ENCODE data around the gene VEZT.
A peak's percentile ranks its signal among the peaks of the same experiment; 100 is the strongest.

Gene VEZT

GRCh38 chr12:95185072-95185471 lies 32.5 kb upstream of the VEZT start:
- Histone ChIP-seq H3K4ac (ENCODE audit: low read depth, low read length) (no peak overlapping the region), H3K56ac (ENCODE audit: low read length) (no peak overlapping the region), H2BK5ac (ENCODE audit: low read length) (no peak overlapping the region), H3K18ac (ENCODE audit: low read length) (no peak overlapping the region), H3K9ac (ENCODE audit: low read length) (no peak overlapping the region), H3K23ac (ENCODE audit: low read length) (no peak overlapping the region), H3K4me3 (ENCODE audit: low read length) (no peak overlapping the region), H4K5ac (ENCODE audit: low read length) (no peak overlapping the region), H2BK15ac (replicated peaks; ENCODE audit: low read depth) (no peak overlapping the region), H3K27me3 (ENCODE audit: insufficient read depth, low read length, poor library complexity) (no peaks in the 10 kb centered on the region), H2BK120ac (ENCODE audit: low read depth, low read length) (no peak overlapping the region), H3K4me2 (ENCODE audit: low read length) (no peak overlapping the region), H2AK5ac (ENCODE audit: low read length) (no peak overlapping the region), H3K4me1 (ENCODE audit: control insufficient read depth, low read depth, low read length) (no peaks in the 10 kb centered on the region), H3K27ac (ENCODE audit: low read depth, low read length) (no peak overlapping the region), H4K8ac (ENCODE audit: low read depth, low read length) (no peak overlapping the region), H3K79me2 (ENCODE audit: control insufficient read depth, insufficient read depth, low read length) (no peaks in the 10 kb centered on the region), H3K36me3 (ENCODE audit: control insufficient read depth, insufficient read depth, low read length) (no peaks in the 10 kb centered on the region), H3K79me1 (ENCODE audit: low read length) (peaks cover 7% of the 10 kb centered on the region)
- no peak for DNase-seq
- no CpG with 5 or more reads among the region's 8 CpGs for WGBS (ENCODE audit: extremely low coverage, insufficient coverage, low lambda C conversion rate)

DNA sequence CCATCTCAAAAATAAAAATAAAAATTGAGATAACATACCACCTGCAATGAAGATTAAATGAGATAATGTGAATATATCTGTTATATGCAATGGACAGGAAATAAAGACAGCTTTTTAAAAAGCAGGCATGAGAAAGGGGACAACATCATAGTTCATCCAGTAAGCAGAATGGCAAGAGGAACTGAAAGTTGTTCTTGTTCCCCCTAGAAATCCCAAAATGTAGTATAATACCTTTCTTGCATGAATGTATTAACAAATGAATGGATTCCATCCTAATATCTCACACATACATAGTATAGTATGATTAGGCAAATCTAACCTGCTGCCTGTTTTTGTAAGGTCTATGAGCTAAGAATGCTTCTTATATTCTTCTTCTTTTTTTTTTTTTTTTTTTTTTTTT lies 31.8 kb upstream of the VEZT start:
- Histone ChIP-seq H4K8ac (ENCODE audit: low read depth, low read length) (no peak overlapping the region), H3K4me3 (ENCODE audit: low read length) (no peak overlapping the region), H3K18ac (ENCODE audit: low read length) (no peak overlapping the region), H3K27ac (ENCODE audit: low read depth, low read length) (no peak overlapping the region), H2AK5ac (ENCODE audit: low read length) (no peak overlapping the region), H3K56ac (ENCODE audit: low read length) (no peak overlapping the region), H3K9ac (ENCODE audit: low read length) (no peak overlapping the region), H2BK120ac (ENCODE audit: low read depth, low read length) (no peak overlapping the region), H3K23ac (ENCODE audit: low read length) (no peak overlapping the region), H2BK15ac (replicated peaks; ENCODE audit: low read depth) (no peak overlapping the region), H3K4me2 (ENCODE audit: low read length) (no peak overlapping the region), H3K79me2 (ENCODE audit: control insufficient read depth, insufficient read depth, low read length) (no peaks in the 10 kb centered on the region), H3K79me1 (ENCODE audit: low read length) (peaks cover 7% of the 10 kb centered on the region), H2BK5ac (ENCODE audit: low read length) (no peak overlapping the region), H3K27me3 (ENCODE audit: insufficient read depth, low read length, poor library complexity) (no peaks in the 10 kb centered on the region), H3K4me1 (ENCODE audit: control insufficient read depth, low read depth, low read length) (no peaks in the 10 kb centered on the region), H4K5ac (ENCODE audit: low read length) (no peak overlapping the region), H3K4ac (ENCODE audit: low read depth, low read length) (no peak overlapping the region), H3K36me3 (ENCODE audit: control insufficient read depth, insufficient read depth, low read length) (no peaks in the 10 kb centered on the region)
- DNase-seq: no peak

GRCh38 chr12:95187865-95188415 lies 29.7 kb upstream of the VEZT start:
- Histone ChIP-seq H3K9ac (ENCODE audit: low read length) (no peak overlapping the region), H3K23ac (ENCODE audit: low read length) (no peak overlapping the region), H3K56ac (ENCODE audit: low read length) (peak overlapping the region; percentile 12), H3K27ac (ENCODE audit: low read depth, low read length) (no peak overlapping the region), H3K18ac (ENCODE audit: low read length) (no peak overlapping the region), H3K4me2 (ENCODE audit: low read length) (no peak overlapping the region), H4K8ac (ENCODE audit: low read depth, low read length) (no peak overlapping the region), H3K79me1 (ENCODE audit: low read length) (peaks cover 9% of the 10 kb centered on the region), H2AK5ac (ENCODE audit: low read length) (no peak overlapping the region), H2BK120ac (ENCODE audit: low read depth, low read length) (no peak overlapping the region), H2BK15ac (replicated peaks; ENCODE audit: low read depth) (no peak overlapping the region), H3K4me3 (ENCODE audit: low read length) (no peak overlapping the region), H3K27me3 (ENCODE audit: insufficient read depth, low read length, poor library complexity) (no peaks in the 10 kb centered on the region), H3K4me1 (ENCODE audit: control insufficient read depth, low read depth, low read length) (no peaks in the 10 kb centered on the region), H2BK5ac (ENCODE audit: low read length) (no peak overlapping the region), H3K36me3 (ENCODE audit: control insufficient read depth, insufficient read depth, low read length) (no peaks in the 10 kb centered on the region), H4K5ac (ENCODE audit: low read length) (no peak overlapping the region), H3K79me2 (ENCODE audit: control insufficient read depth, insufficient read depth, low read length) (peaks cover 3% of the 10 kb centered on the region), H3K4ac (ENCODE audit: low read depth, low read length) (no peak overlapping the region)
- DNase-seq: no peak
- 100% methylated on average over 1 of the region's 5 CpGs for WGBS (ENCODE audit: extremely low coverage, insufficient coverage, low lambda C conversion rate)

DNA sequence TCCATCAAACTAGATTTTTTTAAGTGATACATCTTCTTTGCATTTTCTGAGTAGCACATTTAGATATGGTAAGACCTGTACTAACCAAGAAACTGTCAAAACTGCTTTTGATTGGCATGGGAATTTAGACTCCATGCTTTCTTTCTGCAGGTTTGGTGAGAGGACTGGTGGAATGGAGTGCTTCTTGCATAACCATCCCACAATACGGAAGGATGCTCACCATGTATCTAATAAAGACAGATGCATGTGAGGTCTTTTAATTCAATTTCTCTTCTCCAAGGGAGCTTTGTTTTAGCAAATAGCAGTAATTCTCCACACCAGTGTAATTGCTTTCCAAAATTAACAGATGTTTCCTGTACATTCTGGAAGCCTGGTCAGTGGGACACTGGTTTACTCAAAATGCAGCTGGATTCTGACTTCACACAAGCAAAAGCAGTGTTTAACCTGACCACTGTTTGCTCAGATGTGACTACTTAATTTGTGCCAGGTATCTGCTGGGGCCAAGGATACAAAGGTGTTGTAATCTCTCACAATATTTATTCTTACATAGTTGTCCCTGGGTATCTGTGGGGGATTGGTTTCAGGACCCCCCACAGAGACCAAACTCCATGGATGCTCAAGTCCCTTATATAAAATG lies 26.4 kb upstream of the VEZT start:
- Histone ChIP-seq H3K9ac (ENCODE audit: low read length) (no peak overlapping the region), H3K4me3 (ENCODE audit: low read length) (no peak overlapping the region), H3K79me2 (ENCODE audit: control insufficient read depth, insufficient read depth, low read length) (peaks cover 3% of the 10 kb centered on the region), H3K4me2 (ENCODE audit: low read length) (no peak overlapping the region), H3K18ac (ENCODE audit: low read length) (no peak overlapping the region), H4K8ac (ENCODE audit: low read depth, low read length) (no peak overlapping the region), H2BK5ac (ENCODE audit: low read length) (no peak overlapping the region), H3K56ac (ENCODE audit: low read length) (no peak overlapping the region), H3K79me1 (ENCODE audit: low read length) (peaks cover 8% of the 10 kb centered on the region), H2AK5ac (ENCODE audit: low read length) (no peak overlapping the region), H4K5ac (ENCODE audit: low read length) (no peak overlapping the region), H2BK120ac (ENCODE audit: low read depth, low read length) (no peak overlapping the region), H3K23ac (ENCODE audit: low read length) (no peak overlapping the region), H3K4me1 (ENCODE audit: control insufficient read depth, low read depth, low read length) (no peaks in the 10 kb centered on the region), H3K27ac (ENCODE audit: low read depth, low read length) (no peak overlapping the region), H2BK15ac (replicated peaks; ENCODE audit: low read depth) (no peak overlapping the region), H3K4ac (ENCODE audit: low read depth, low read length) (no peak overlapping the region), H3K27me3 (ENCODE audit: insufficient read depth, low read length, poor library complexity) (no peaks in the 10 kb centered on the region), H3K36me3 (ENCODE audit: control insufficient read depth, insufficient read depth, low read length) (no peaks in the 10 kb centered on the region)
- no peak for DNase-seq
- WGBS (ENCODE audit: extremely low coverage, insufficient coverage, low lambda C conversion rate): no CpG with 5 or more reads among the region's 1 CpG

- no peak overlapping the region for H3K4me2 ChIP-seq (ENCODE audit: low read length)
These were observed 25.3 kb upstream of the VEZT start for GRCh38 chr12:95192271-95192670.

GRCh38 chr12:95193139-95193538 lies 24.5 kb upstream of the VEZT start:
- no CpG with 5 or more reads among the region's 3 CpGs for WGBS (ENCODE audit: extremely low coverage, insufficient coverage, low lambda C conversion rate)
- Histone ChIP-seq H3K27ac (ENCODE audit: low read depth, low read length) (no peak overlapping the region), H4K5ac (ENCODE audit: low read length) (no peak overlapping the region), H3K36me3 (ENCODE audit: control insufficient read depth, insufficient read depth, low read length) (no peaks in the 10 kb centered on the region), H3K79me2 (ENCODE audit: control insufficient read depth, insufficient read depth, low read length) (peaks cover 8% of the 10 kb centered on the region), H3K9ac (ENCODE audit: low read length) (no peak overlapping the region), H3K4me3 (ENCODE audit: low read length) (no peak overlapping the region), H3K4me2 (ENCODE audit: low read length) (no peak overlapping the region), H3K27me3 (ENCODE audit: insufficient read depth, low read length, poor library complexity) (no peaks in the 10 kb centered on the region), H4K8ac (ENCODE audit: low read depth, low read length) (no peak overlapping the region), H3K56ac (ENCODE audit: low read length) (no peak overlapping the region), H2BK120ac (ENCODE audit: low read depth, low read length) (no peak overlapping the region), H2BK15ac (replicated peaks; ENCODE audit: low read depth) (no peak overlapping the region), H2BK5ac (ENCODE audit: low read length) (no peak overlapping the region), H2AK5ac (ENCODE audit: low read length) (no peak overlapping the region), H3K79me1 (ENCODE audit: low read length) (peaks cover 7% of the 10 kb centered on the region), H3K4me1 (ENCODE audit: control insufficient read depth, low read depth, low read length) (no peaks in the 10 kb centered on the region), H3K18ac (ENCODE audit: low read length) (no peak overlapping the region), H3K4ac (ENCODE audit: low read depth, low read length) (no peak overlapping the region), H3K23ac (ENCODE audit: low read length) (no peak overlapping the region)
- DNase-seq: no peak

More at GRCh38 chr12:95192271-95192670, 25.3 kb upstream of the VEZT start:
- DNase-seq: no peak
- Histone ChIP-seq H2BK15ac (replicated peaks; ENCODE audit: low read depth) (no peak overlapping the region), H3K27ac (ENCODE audit: low read depth, low read length) (no peak overlapping the region), H3K9ac (ENCODE audit: low read length) (no peak overlapping the region), H3K4ac (ENCODE audit: low read depth, low read length) (no peak overlapping the region), H2AK5ac (ENCODE audit: low read length) (no peak overlapping the region), H3K4me1 (ENCODE audit: control insufficient read depth, low read depth, low read length) (no peaks in the 10 kb centered on the region), H3K4me3 (ENCODE audit: low read length) (no peak overlapping the region), H3K23ac (ENCODE audit: low read length) (no peak overlapping the region), H3K79me2 (ENCODE audit: control insufficient read depth, insufficient read depth, low read length) (peaks cover 6% of the 10 kb centered on the region), H3K79me1 (ENCODE audit: low read length) (peaks cover 8% of the 10 kb centered on the region), H3K36me3 (ENCODE audit: control insufficient read depth, insufficient read depth, low read length) (no peaks in the 10 kb centered on the region), H4K8ac (ENCODE audit: low read depth, low read length) (no peak overlapping the region), H3K27me3 (ENCODE audit: insufficient read depth, low read length, poor library complexity) (no peaks in the 10 kb centered on the region), H3K18ac (ENCODE audit: low read length) (no peak overlapping the region), H4K5ac (ENCODE audit: low read length) (no peak overlapping the region), H2BK120ac (ENCODE audit: low read depth, low read length) (no peak overlapping the region), H2BK5ac (ENCODE audit: low read length) (no peak overlapping the region), H3K56ac (ENCODE audit: low read length) (no peak overlapping the region)
